Inflammatory macrophage treated with lipopolysaccharide for 4 hours (primary cell): ENCODE data around the gene SLC7A7.
"Not testable (repeated sequence)": the region's sequence is repeated elsewhere in the genome, so short reads cannot be mapped to it uniquely, and the experiment has no call there.

Experiments
- DNase-seq: peaks from one replicate; pipeline ENCODE4 v3.0.0-alpha.2; 2020

SLC7A7 gene

GRCh38 chr14:22843123-22843925 is 28.1 kb upstream of the SLC7A7 start:
- no peak for DNase-seq

DNA sequence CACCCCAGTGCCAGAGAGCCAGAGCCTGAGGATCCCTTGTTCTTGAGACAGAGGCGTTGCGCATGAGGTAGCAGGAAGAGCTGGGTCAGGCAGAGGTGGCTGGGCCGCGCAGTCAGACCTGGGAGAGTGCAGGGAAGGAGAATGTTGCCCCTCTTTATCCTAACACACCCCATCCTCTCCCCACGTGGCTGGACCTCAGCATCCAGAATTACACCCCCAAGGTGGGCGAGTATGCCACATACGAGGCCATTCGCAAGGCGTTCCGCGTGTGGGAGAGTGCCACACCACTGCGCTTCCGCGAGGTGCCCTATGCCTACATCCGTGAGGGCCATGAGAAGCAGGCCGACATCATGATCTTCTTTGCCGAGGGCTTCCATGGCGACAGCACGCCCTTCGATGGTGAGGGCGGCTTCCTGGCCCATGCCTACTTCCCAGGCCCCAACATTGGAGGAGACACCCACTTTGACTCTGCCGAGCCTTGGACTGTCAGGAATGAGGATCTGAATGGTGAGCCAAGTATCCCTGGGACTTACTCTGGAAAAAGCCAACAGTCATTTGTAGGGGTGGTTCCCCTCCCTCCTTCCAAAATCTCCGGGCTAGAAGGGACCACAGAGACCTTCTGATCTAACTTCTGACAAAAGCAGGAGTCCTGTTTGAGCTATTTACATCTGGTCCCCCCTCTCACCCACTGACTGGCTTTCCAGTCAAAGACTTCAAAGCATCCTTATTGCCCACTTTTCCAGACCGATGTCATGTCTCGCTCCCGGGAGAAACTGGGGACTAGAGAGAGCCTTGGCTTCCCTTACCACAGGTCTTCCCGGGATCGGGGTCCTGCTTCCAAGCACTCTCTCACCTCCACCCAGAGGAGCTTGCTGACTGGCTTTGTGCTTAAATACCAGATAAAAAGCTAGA is 27.2 kb upstream of the SLC7A7 start:
- no peak for DNase-seq

DNA sequence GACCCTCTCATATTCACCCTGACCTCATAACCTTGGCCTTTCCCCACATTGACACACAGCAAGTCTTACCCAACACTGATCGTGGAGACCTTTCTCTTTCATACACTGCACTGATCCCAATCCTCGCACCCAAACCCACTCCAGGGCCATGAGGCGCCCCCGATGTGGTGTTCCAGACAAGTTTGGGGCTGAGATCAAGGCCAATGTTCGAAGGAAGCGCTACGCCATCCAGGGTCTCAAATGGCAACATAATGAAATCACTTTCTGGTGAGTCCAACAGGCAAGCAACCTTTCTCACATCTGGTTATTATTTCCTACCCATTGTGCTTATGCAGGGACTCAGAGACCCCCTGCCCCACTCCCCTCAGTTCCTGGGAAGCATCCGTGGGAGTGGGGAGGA is 26.5 kb upstream of the SLC7A7 start:
- DNase-seq, result no peak

DNA sequence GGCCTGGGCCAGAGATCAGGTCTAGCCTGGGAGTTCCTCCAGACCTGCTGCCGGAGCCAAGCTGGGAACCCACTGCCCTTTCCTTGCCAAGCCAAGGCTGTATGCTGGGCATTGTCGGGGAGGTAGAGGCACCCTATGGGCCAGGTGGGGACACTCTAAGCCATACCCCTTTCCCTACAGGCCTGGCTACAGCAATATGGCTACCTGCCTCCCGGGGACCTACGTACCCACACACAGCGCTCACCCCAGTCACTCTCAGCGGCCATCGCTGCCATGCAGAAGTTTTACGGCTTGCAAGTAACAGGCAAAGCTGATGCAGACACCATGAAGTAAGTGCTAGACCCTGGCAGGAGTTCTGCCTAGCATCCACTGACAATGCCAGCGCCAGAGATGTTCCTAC is 26.1 kb upstream of the SLC7A7 start:
- no peak for DNase-seq

DNA sequence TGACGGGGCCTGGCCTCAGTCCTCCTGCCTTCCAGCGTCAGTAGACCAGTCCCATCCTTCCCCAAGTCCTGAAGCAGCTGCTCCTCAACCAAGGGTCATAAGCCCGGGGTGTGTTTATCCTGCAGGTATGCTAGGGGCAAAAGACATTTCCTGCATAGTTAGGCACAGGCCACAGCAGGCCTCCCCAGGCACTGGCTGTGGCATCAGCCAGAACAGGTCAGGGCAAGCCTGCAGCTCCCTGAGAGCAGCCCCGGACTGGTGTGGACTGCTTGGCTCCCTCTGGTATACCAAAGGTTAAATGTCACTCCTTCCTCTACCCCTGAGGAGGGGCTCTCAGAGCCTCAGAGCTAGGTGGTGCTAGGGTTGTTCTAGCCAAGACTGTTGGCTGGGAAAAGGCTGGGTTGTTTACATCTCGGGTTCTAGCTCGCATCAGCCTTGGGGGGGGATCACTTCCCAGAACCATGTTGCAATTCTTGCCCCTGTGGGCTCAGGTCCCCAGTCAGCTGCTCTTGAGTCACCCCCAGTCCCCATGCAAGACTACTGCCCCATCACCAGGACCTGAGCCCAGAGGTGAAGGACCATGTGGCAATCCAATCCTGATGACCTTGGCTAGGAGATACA is 24.0 kb upstream of the SLC7A7 start:
- DNase-seq, result peak; percentile 43

DNA sequence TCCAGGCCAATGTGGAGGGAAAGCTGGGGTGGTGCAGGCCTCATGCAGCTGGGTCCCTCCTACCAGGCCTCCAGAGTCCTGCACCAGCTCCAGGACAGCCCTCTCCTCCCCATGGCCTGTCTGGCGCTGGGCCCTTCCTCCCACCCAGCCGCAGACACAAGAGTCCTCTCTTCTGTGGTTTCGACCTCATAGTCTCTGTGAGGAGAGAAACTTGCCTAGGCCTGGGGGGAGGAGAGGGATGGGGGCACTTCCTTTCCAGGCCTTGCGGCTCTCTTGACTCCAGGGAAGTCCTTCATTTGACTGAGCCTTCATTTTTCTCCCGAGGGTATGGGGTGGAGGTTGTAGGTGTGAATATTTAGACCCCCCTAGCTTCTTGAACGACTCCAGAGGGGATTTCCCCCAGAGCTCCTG is 23.4 kb upstream of the SLC7A7 start:
- peak; percentile 50 for DNase-seq

DNA sequence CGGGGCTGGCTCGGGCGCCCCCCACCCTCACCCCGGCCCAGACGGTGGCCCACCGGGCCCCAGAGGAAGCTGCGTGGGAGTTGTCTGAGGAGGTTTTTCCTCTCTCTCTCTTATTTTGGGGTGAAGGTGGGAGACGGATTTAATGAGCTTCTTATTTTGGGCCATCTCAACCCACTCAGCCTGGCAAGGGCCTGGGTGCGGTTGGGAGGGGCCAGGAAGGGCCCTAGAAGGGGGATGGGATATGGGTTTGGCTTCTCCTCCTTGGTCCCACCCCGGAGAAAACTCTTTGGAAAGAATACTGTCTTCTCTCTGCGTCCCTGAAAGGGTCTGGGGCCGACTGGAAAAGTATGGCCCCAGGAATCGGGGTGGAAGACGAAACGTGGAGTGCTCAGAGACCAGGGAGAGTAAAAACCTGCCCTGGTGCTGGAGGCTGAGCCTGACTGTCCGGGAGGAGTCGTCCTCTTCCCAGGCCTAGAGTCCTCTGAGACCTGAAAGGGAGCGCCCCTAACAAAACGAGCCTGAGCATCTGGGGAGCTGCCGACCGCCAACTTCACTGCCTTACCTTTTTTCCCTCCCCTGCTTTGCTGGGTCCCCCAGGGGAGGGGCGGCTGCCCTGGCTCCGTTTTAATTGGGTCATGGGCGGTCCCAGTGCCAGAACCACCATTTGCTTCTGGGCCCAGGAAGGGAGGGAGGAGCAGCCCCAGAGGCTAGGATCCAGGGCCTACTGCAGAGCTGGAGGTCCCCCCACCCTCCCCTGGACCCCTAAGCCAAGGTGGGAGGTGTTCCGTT is 22.7 kb upstream of the SLC7A7 start:
- DNase-seq, result no peak

DNA sequence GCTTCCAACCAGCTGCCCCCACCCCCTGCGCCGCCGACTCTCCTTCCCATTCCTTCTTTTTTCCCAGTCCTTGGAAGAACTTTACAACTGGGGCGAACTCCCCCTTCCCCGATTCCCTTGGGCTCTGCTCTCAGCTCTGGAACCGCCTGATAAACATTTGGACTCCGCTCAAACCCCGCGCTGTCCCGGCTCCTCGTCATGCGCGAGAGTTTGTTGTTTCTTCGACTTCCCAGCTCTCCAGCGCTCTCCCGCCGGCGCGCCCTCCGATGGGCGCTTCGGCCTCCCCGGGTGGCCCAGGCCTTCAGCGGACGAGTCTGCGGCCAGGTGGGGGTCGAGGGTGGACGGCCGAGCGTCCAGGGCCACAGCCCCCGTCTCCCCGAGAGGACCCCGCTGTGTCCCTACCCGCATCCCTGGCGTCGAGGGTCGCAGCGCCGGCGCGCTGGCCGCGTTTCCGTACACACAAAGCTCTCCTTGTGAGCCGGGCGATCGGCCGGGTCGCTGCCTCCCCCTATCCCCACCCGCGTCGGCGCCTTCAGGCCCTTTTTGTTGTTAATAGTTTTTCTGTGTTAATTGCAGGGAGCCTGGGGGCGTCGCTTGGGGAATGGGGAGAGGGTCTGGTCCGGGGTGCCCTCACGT is 22.0 kb upstream of the SLC7A7 start:
- DNase-seq, result peak; percentile 56

DNA sequence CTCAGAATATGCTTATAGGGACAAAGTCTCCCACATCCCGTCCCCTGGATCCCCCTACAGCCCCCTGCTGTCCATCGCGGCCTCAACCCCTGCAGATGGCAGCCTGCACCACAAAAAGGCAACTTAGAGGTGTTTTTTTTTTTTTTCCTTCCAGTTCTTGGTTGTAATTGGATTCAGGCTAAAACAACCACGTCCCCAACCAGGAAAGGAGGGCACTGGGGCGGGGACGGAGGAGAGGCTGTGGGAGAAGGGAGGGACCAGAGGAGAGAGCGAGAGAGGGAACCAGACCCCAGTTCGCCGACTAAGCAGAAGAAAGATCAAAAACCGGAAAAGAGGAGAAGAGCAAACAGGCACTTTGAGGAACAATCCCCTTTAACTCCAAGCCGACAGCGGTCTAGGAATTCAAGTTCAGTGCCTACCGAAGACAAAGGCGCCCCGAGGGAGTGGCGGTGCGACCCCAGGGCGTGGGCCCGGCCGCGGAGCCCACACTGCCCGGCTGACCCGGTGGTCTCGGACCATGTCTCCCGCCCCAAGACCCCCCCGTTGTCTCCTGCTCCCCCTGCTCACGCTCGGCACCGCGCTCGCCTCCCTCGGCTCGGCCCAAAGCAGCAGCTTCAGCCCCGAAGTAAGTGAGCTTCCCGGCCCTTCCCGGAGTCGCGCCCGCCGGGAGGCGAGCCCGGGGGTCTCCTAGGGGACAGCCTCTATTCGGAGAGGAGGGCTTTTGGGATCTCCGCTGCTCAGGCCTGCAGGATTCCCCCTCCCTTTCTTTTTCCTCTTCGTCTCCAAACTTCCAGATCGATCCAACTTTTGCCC is 21.3 kb upstream of the SLC7A7 start, which contains the start of gene MMP14:
TSS of gene MMP14 (plus strand) at position 285 of the 813 bp plus-strand sequence. CDS start at position 518, 233 bp downstream.
- peak; percentile 81 for DNase-seq

GRCh38 chr14:22835505-22835904 is 20.3 kb upstream of the SLC7A7 start:
- DNase-seq, result no peak

DNA sequence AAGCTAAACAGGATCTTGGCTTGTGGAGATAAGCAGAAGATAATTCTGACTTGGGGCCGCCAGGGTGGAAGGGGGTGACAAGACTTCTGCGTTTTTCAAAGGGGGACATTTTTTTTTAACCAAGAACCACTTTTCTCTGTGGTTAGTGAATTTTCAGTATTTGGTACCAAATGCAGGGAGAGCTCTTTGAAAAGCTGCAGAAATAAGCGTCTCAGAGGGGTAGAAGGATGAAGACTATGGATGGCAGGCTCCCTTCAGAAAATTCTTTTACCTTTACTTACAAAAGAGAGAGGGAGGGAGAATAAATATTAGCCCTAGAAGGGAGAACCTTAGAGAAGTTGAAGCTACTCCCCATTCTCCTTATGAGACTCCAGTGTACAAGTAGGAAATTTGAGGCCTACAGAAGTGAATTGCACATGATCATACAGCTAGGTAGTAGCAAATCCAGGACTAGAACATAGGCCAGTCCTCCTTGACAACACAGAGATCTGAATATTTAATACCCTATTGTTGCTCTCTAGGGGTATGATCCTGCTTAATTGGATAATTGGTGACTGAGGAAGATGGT is 15.3 kb upstream of the SLC7A7 start:
- no peak for DNase-seq

GRCh38 chr14:22829661-22830442 is 14.6 kb upstream of the SLC7A7 start, which contains the start of gene MRPL52:
Gene MRPL52, plus strand, starts transcription at chr14:22829887. Its CDS starts 26 bp downstream, at chr14:22829913.
- DNase-seq, result peak; percentile 94

GRCh38 chr14:22829076-22829660 is 13.9 kb upstream of the SLC7A7 start:
- not testable (repeated sequence) for DNase-seq

DNA sequence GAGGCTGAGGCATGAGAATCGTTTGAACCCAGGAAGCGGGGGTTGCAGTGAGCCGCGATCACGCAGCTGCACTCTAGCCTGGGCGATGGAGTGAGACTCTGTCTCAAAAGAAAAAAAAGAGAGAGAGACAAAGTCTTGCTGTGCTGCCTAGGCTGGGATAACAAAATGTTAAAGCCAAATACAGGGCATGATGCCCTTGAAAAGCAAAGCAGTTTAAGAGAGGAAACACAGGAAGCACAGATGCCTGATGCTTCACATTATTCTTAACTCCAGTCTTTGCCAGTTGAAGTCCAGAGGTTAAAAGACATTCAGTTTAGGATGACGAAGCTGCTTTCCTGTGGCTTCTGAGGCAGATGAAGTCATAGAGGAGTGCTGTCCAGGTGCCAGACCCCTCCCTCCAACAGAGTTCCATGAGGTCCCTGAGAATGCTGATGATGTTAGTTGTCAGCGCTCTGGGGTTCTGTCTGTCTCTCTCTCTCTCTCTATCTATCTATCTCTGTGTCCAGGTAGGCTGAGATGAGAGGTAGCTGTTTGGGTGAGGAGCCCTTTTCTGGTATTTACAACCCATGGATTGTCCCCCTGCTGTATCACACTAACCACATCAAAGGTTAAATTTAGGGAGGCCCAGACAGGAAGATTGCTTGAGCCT is 9.6 kb upstream of the SLC7A7 start:
- no peak for DNase-seq

- peak; percentile 76 for DNase-seq
Observed at GRCh38 chr14:22822571-22823098, 7.4 kb upstream of the SLC7A7 start.

DNA sequence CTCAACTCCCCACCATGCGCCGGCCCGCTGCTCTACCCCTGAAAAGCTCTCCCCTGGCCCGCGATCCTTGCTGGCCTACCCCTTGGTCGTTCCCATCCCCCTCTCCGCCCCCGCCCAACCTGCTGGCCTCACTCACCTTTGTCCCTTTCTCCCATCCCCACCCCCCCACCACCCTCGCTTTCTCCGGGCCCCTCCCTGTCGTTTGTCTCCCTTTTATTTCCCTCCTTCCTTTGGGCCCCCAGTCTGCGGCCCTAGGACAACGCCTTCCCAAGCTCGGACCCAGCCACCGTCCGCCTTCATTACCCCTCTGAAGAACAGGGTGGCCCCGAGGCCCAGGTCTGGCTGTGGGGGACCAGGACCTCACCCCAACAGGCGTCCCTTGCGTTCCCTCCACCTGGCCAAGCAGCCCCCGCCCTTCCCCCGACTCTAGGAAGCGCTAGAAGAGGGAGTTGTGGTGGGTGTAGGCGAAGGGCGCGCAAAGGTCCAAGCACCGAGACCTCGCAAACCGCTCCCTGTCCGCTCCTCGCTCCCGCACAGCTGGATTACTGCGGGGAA is 6.9 kb upstream of the SLC7A7 start:
- DNase-seq, result no peak

- DNase-seq, result no peak
Observed at GRCh38 chr14:22821193-22822015, 6.2 kb upstream of the SLC7A7 start.
